A549 (cell line): ENCODE measurements around the gene CYP4Z1. TPM values are rescaled to one million over a fixed set of nuclear protein-coding genes. Genes with fewer than 3 reads are reported as not detected.
"Not testable (repeated sequence)": the region's sequence is repeated elsewhere in the genome, so short reads cannot be mapped to it uniquely, and the experiment has no call there.

Source experiments
- ATAC-seq, 2 experiments: fragments of 200-7000 bp in 1 of 2; fragments of >200 bp in 1 of 2; cut with Nextera tagmentation in 1 of 2; cut with Tn5 transposase in 1 of 2; 3 replicates each; pipeline versions ENCODE4 v1.8.0 to v1.9.1; 2018 to 2020; ENCODE audit warnings: mild to moderate bottlenecking in 1 of 2, moderate library complexity in 1 of 2
- CTCF ChIA-PET: fragments of 300-600 bp; sonication (Branson Sonifier 250); formaldehyde crosslinking; extraction: SDS; loops from one replicate; lab custom pipeline; 2021; ENCODE audit warnings: antibody characterized with exemption, inconsistent platforms; lab: Yijun Ruan, JAX
- POLR2A ChIA-PET: fragments of 350-600 bp; formaldehyde crosslinking; extraction: SDS; loops from one replicate; lab custom pipeline; 2021; ENCODE audit warnings: antibody characterized with exemption, inconsistent platforms; lab: Yijun Ruan, JAX
- DNase-seq, 2 experiments: peaks; one replicate each; pipeline versions ENCODE4 v3.0.0 to v3.0.0-alpha.2; 2011 to 2016; ENCODE audit warnings: low read depth in 1 of 2, low spot score in 1 of 2
- FAIRE-seq: peaks from 2 replicates; lab custom pipeline; 2011; peaks lifted over from hg19 to GRCh38; lab: Jason Lieb, UNC
- H3K27ac ChIP-seq, 2 experiments: fragments of >200 bp; sonication (Bioruptor Twin); formaldehyde crosslinking; 3 replicates each; pipeline ENCODE4 v1.5.1; 2016 to 2017
- H3K4me1 ChIP-seq: fragments of >200 bp; sonication (Bioruptor Twin); formaldehyde crosslinking; 3 replicates; pipeline ENCODE4 v1.6.1; 2016
- H3K4me2 ChIP-seq: fragments of >200 bp; sonication (Bioruptor Twin); formaldehyde crosslinking; 3 replicates; pipeline ENCODE4 v1.6.1; 2016
- H3K4me3 ChIP-seq: fragments of >200 bp; sonication (Bioruptor Twin); formaldehyde crosslinking; 3 replicates; pipeline ENCODE4 v1.5.1; 2016
- H3K9me3 ChIP-seq: fragments of >200 bp; sonication (Bioruptor Twin); formaldehyde crosslinking; 3 replicates; pipeline ENCODE4 v1.6.1; 2016
- BHLHE40 ChIP-seq: IDR thresholded peaks from 2 replicates; pipeline ENCODE4 v1.6.1; 2012; ENCODE audit warnings: low read depth, low read length, inconsistent platforms
- CBX2 ChIP-seq: fragments of 200-600 bp; sonication (generic); IDR thresholded peaks from 2 replicates; pipeline ENCODE4 v1.6.1; 2016; ENCODE audit warnings: low read depth, mild to moderate bottlenecking, borderline replicate concordance
- E2F6 ChIP-seq: IDR thresholded peaks from 2 replicates; pipeline ENCODE4 v1.6.1; 2012; ENCODE audit warnings: low read depth, borderline replicate concordance
- ESRRA ChIP-seq: fragments of 150-350 bp; IDR thresholded peaks from 2 replicates; pipeline ENCODE4 v1.6.1; 2014; ENCODE audit warnings: mild to moderate bottlenecking, low read length, borderline replicate concordance
- HDAC2 ChIP-seq: fragments of 200-600 bp; sonication (generic); IDR thresholded peaks from 2 replicates; pipeline ENCODE4 v1.6.1; 2016
- KDM5A ChIP-seq: fragments of 200-600 bp; sonication (generic); IDR thresholded peaks from 2 replicates; pipeline ENCODE4 v1.6.1; 2016; ENCODE audit warnings: antibody characterized with exemption, mild to moderate bottlenecking
- MAFK ChIP-seq: fragments of 450-650 bp; IDR thresholded peaks from 2 replicates; pipeline ENCODE4 v1.6.1; 2014; ENCODE audit not compliant: partially characterized antibody
- NFE2L2 ChIP-seq: fragments of 150-350 bp; conservative IDR thresholded peaks from 2 replicates; pipeline ENCODE4 v1.6.1; 2014; ENCODE audit warnings: low read length
- RCOR1 ChIP-seq: fragments of 150-350 bp; IDR thresholded peaks from 2 replicates; pipeline ENCODE4 v1.6.1; 2014; ENCODE audit warnings: antibody characterized with exemption, low read length, low read depth
- REST ChIP-seq: fragments of 200-600 bp; sonication (generic); IDR thresholded peaks from 2 replicates; pipeline ENCODE4 v1.6.1; 2016; ENCODE audit warnings: antibody characterized with exemption, mild to moderate bottlenecking, moderate library complexity
- SREBF2 ChIP-seq: fragments of 450-650 bp; IDR thresholded peaks from 2 replicates; pipeline ENCODE4 v1.6.1; 2014; ENCODE audit warnings: mild to moderate bottlenecking, moderate library complexity
- TP53 ChIP-seq: fragments of 250-450 bp; sonication (Bioruptor Pico); IDR thresholded peaks from 2 replicates; pipeline ENCODE4 v1.5.0; 2021; ENCODE audit warnings: mild to moderate bottlenecking, moderate library complexity
- ZC3H11A ChIP-seq: fragments of 450-650 bp; IDR thresholded peaks from 2 replicates; pipeline ENCODE4 v1.6.1; 2014; ENCODE audit warnings: antibody characterized with exemption, mild to moderate bottlenecking
- ZFP36 ChIP-seq: fragments of 450-650 bp; IDR thresholded peaks from 2 replicates; pipeline ENCODE4 v1.6.1; 2014; ENCODE audit warnings: borderline replicate concordance; ENCODE audit not compliant: partially characterized antibody
- ZSCAN20 ChIP-seq: fragments of 250-450 bp; sonication (Bioruptor Pico); IDR thresholded peaks from 2 replicates; pipeline ENCODE4 v1.8.0; 2022; ENCODE audit warnings: mild to moderate bottlenecking, moderate library complexity
- WGBS: methylation state at CpG from one replicate; pipeline ENCODE4 v1.1.6; 2017; ENCODE audit errors: missing lambda C conversion rate; 5-methylcytosine and 5-hydroxymethylcytosine counted together
- polyA plus RNA-seq, 4 experiments: library from polyadenylated mRNA; depleted of rRNA in 3 of 4; stranded (reverse); fragments of >200 nt; fragmentation: RNase III in 1 of 4; extraction: RNeasy Plus Mini Kit Qiagen cat#74134 plus additional on column Dnase treatment in 1 of 4; gene quantifications; 2 replicates in 3 of 4; 3 replicates in 1 of 4; pipeline ENCODE4 v1.2.3, GENCODE V29; 2011 to 2017
- TF ChIP-seq, protein P1 (sequence below): fragments of 450-650 bp; IDR thresholded peaks from 2 replicates; pipeline ENCODE4 v1.6.1; 2014; ENCODE audit warnings: antibody characterized with exemption
- TF ChIP-seq, protein P2 (sequence below): fragments of 150-350 bp; IDR thresholded peaks from 2 replicates; pipeline ENCODE4 v1.6.1; 2014; ENCODE audit warnings: low read depth, mild to moderate bottlenecking, low read length

The CYP4Z1 gene
- polyA plus RNA-seq, 2 of the 4 experiments (the other 2 are of a cell fraction) = not detected

DNA sequence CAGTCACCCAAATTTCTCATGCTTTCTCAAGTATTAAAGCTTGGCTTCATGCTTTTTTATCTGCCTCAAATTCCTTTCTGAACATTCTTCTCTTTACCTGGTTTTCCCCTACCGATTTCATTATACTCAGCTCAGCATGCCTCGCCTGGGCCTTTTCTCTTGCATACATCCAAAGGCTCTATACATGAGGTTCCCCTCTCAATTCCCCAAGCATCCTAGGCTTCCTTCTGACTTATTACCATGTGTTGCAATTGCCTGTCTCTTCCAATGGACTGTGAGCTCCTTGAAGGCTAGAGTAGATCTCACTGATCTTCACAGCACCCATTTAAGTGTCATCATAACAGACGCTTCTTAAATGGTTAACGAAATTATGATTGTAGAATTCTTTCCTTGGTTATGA is 46.1 kb downstream of the CYP4Z1 start:
- no peaks in the 10 kb centered on the region for H3K4me1 ChIP-seq
- POLR2A ChIA-PET = no interaction called here
- no peak overlapping the region for H3K4me2 ChIP-seq
- TF ChIP-seq ZFP36 (no peak), ZC3H11A (no peak), TP53 (CRISPR knock-in tag) (no peak), E2F6 (no peak), CBX2 (no peak), HDAC2 (no peak), KDM5A (no peak), RCOR1 (no peak), ZSCAN20 (CRISPR knock-in tag) (no peak), ESRRA (no peak), REST (no peak), BHLHE40 (no peak), SREBF2 (no peak), MAFK (no peak), NFE2L2 (no peak)
- TF ChIP-seq, protein P1, sequence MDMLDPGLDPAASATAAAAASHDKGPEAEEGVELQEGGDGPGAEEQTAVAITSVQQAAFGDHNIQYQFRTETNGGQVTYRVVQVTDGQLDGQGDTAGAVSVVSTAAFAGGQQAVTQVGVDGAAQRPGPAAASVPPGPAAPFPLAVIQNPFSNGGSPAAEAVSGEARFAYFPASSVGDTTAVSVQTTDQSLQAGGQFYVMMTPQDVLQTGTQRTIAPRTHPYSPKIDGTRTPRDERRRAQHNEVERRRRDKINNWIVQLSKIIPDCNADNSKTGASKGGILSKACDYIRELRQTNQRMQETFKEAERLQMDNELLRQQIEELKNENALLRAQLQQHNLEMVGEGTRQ = no peak
- TF ChIP-seq, protein P2, sequence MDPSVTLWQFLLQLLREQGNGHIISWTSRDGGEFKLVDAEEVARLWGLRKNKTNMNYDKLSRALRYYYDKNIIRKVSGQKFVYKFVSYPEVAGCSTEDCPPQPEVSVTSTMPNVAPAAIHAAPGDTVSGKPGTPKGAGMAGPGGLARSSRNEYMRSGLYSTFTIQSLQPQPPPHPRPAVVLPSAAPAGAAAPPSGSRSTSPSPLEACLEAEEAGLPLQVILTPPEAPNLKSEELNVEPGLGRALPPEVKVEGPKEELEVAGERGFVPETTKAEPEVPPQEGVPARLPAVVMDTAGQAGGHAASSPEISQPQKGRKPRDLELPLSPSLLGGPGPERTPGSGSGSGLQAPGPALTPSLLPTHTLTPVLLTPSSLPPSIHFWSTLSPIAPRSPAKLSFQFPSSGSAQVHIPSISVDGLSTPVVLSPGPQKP = no peak
- TF ChIP-seq, all 56 proteins: peak for 0
- CTCF ChIA-PET = no interaction called here
- WGBS = 28% methylated on average over 4 of the region's 4 CpGs
- H3K27ac ChIP-seq = no peak overlapping the region
- ATAC-seq = no peak
- DNase-seq = no peak
- H3K4me3 ChIP-seq = no peak overlapping the region
- H3K9me3 ChIP-seq = no peaks in the 10 kb centered on the region
- FAIRE-seq = no peak

GRCh38 chr1:47121039-47121438 is 54.0 kb downstream of the CYP4Z1 start:
- H3K27ac ChIP-seq, FAIRE-seq, POLR2A ChIA-PET, H3K4me3 ChIP-seq, H3K9me3 ChIP-seq, H3K4me2 ChIP-seq, H3K4me1 ChIP-seq, ATAC-seq, DNase-seq: not testable (repeated sequence)
- CTCF ChIA-PET = interaction anchor here (0.6 kb wide), 1 partner anchor 743 kb away, joined by 3 read pairs; no protein-coding TSS in a partner anchor
- WGBS = 0% methylated on average over 1 of the region's 1 CpG

GRCh38 chr1:47124834-47125233 is 57.8 kb downstream of the CYP4Z1 start:
- H3K4me1 ChIP-seq, H3K27ac ChIP-seq, DNase-seq, H3K4me3 ChIP-seq, POLR2A ChIA-PET, CTCF ChIA-PET, ATAC-seq, H3K9me3 ChIP-seq, H3K4me2 ChIP-seq, FAIRE-seq: not testable (repeated sequence)
- peak; percentile 28 for TF ChIP-seq MAFK

GRCh38 chr1:47126997-47127396 is 60.0 kb downstream of the CYP4Z1 start:
- 80% methylated on average over 2 of the region's 2 CpGs for WGBS
- H3K4me1 ChIP-seq, DNase-seq, ATAC-seq, CTCF ChIA-PET, H3K4me2 ChIP-seq, H3K27ac ChIP-seq, FAIRE-seq, POLR2A ChIA-PET, H3K9me3 ChIP-seq, H3K4me3 ChIP-seq: not testable (repeated sequence)
